NCI-H2107 (cell line): Measurements from ENCODE around the gene KDM5A.
"Not testable (repeated sequence)": the region's sequence is repeated elsewhere in the genome, so short reads cannot be mapped to it uniquely, and the experiment has no call there.

ENCODE experiments used
- DNase-seq: peaks from one replicate; lab custom pipeline; 2025; lab: John Stamatoyannopoulos, UW

KDM5A gene

GRCh38 chr12:238736-239398 lies 150.3 kb downstream of the KDM5A start:
- DNase-seq: no peak

GRCh38 chr12:238116-238515 lies 151.0 kb downstream of the KDM5A start:
- DNase-seq: no peak

GRCh38 chr12:237026-237815 lies 151.9 kb downstream of the KDM5A start:
- no peak for DNase-seq

GRCh38 chr12:236445-236844 lies 152.7 kb downstream of the KDM5A start:
- DNase-seq: no peak

GRCh38 chr12:235967-236366 lies 153.2 kb downstream of the KDM5A start:
- not testable (repeated sequence) for DNase-seq

- no peak for DNase-seq
Measured at GRCh38 chr12:234891-235415, 154.2 kb downstream of the KDM5A start.

- DNase-seq: no peak
Measured at GRCh38 chr12:234019-234418, 155.1 kb downstream of the KDM5A start.

GRCh38 chr12:233615-233968 lies 155.5 kb downstream of the KDM5A start:
- no peak for DNase-seq

- DNase-seq: no peak
Measured at GRCh38 chr12:232731-233614, 156.1 kb downstream of the KDM5A start.

- DNase-seq: peak; percentile 59
Measured at GRCh38 chr12:230925-231671, 158.0 kb downstream of the KDM5A start.
